Lower lobe of right lung (tissue), 2 donors: ENCODE measurements around the gene ZNF367. TPM values are rescaled to one million over a fixed set of nuclear protein-coding genes. Genes with fewer than 3 reads are reported as not detected.

Source experiments
- ATAC-seq, 2 donors: fragments of 200-7000 bp; cut with Tn5 transposase; one replicate each; pipeline ENCODE4 v1.9.1; 2020 to 2022; ENCODE audit warnings: mild to moderate bottlenecking in 2 of 2, moderate library complexity in 2 of 2
- DNase-seq: peaks from one replicate; pipeline ENCODE4 v3.0.0-alpha.2; 2020
- H3K27ac ChIP-seq: fragments of 200-600 bp; one replicate; pipeline ENCODE4 v1.8.0; 2022
- H3K27me3 ChIP-seq: fragments of 200-600 bp; one replicate; pipeline ENCODE4 v1.8.0; 2022; ENCODE audit warnings: low read depth
- H3K36me3 ChIP-seq: fragments of 200-600 bp; one replicate; pipeline ENCODE4 v1.8.0; 2022; ENCODE audit warnings: mild to moderate bottlenecking
- H3K4me1 ChIP-seq: fragments of 200-600 bp; one replicate; pipeline ENCODE4 v1.8.0; 2022
- H3K4me3 ChIP-seq: fragments of 200-600 bp; one replicate; pipeline ENCODE4 v1.8.0; 2022; ENCODE audit warnings: mild to moderate bottlenecking
- H3K9me3 ChIP-seq: fragments of 200-600 bp; one replicate; pipeline ENCODE4 v1.8.0; 2022
- CTCF ChIP-seq: fragments of 200-600 bp; IDR thresholded peaks from one replicate; pipeline ENCODE4 v1.8.0; 2022; ENCODE audit warnings: antibody characterized with exemption, mild to moderate bottlenecking
- intact Hi-C: fragments of 100-400 bp; cut with DNase I; formaldehyde crosslinking; loops from one replicate; pipeline ENCODE4 v1.11.0; 2022
- total RNA-seq: library from RNA; stranded (reverse); fragmentation: NEBNext Ultra II Directional; extraction: Animal tissue kit (Norgen Biotek cat#: 25700); gene quantifications from one replicate; pipeline ENCODE4 v1.2.1, GENCODE V29; 2021
- donor health status: DM: no; HTN: yes; CAD: no; lungs with severe emphysema.

ZNF367 gene
- total RNA-seq, 1 donor from 2014 or later, result 1.1 TPM

- no peaks in the 10 kb centered on the region for H3K9me3 ChIP-seq
- intact Hi-C loops, result no loop called here
- no peak for TF ChIP-seq CTCF
Measured at GRCh38 chr9:96386157-96386556, 32.0 kb downstream of the ZNF367 start.

GRCh38 chr9:96383165-96383942 lies 34.8 kb downstream of the ZNF367 start, which contains the start of gene SLC35D2:
TSS of gene SLC35D2 (minus strand) at chr9:96383711. CDS start at chr9:96383634, 77 bp downstream.
- Histone ChIP-seq H3K36me3 (no peaks in the 10 kb centered on the region), H3K9me3 (no peaks in the 10 kb centered on the region), H3K4me1 (peaks cover 18% of the 10 kb centered on the region), H3K4me3 (peak within 1 kb of the TSS; percentile 78), H3K27me3 (no peaks in the 10 kb centered on the region), H3K27ac (peak within 1 kb of the TSS; percentile 83)
- TF ChIP-seq CTCF, result no peak
- intact Hi-C loops, result no loop called here
- ATAC-seq (peak; percentile 95 to 97), DNase-seq (peak; percentile 73)

More at GRCh38 chr9:96386157-96386556, 32.0 kb downstream of the ZNF367 start:
- Histone ChIP-seq H3K4me1 (peaks cover 23% of the 10 kb centered on the region), H3K4me3 (no peak overlapping the region), H3K27ac (no peak overlapping the region), H3K36me3 (no peaks in the 10 kb centered on the region), H3K27me3 (no peaks in the 10 kb centered on the region)
- ATAC-seq (no peak), DNase-seq (no peak)

- Histone ChIP-seq H3K27ac (peak overlapping the region; percentile 83), H3K4me3 (peak overlapping the region; percentile 78), H3K36me3 (no peaks in the 10 kb centered on the region), H3K9me3 (no peaks in the 10 kb centered on the region), H3K27me3 (no peaks in the 10 kb centered on the region), H3K4me1 (peaks cover 18% of the 10 kb centered on the region)
- intact Hi-C loops, result no loop called here
- ATAC-seq (no peak), DNase-seq (no peak)
- no peak for TF ChIP-seq CTCF
Measured at GRCh38 chr9:96382839-96383164, 35.4 kb downstream of the ZNF367 start.

GRCh38 chr9:96382175-96382574 lies 36.0 kb downstream of the ZNF367 start:
- ATAC-seq, result no peak
- H3K27me3 ChIP-seq, result no peaks in the 10 kb centered on the region
- TF ChIP-seq CTCF, result no peak
- no peak for DNase-seq
- H3K36me3 ChIP-seq, result no peaks in the 10 kb centered on the region
- H3K9me3 ChIP-seq, result no peaks in the 10 kb centered on the region
- H3K4me1 ChIP-seq, result peaks cover 18% of the 10 kb centered on the region
- H3K27ac ChIP-seq, result no peak overlapping the region
- intact Hi-C loops, result no loop called here
- H3K4me3 ChIP-seq, result no peak overlapping the region

GRCh38 chr9:96381696-96382095 lies 36.5 kb downstream of the ZNF367 start:
- Histone ChIP-seq H3K27me3 (no peaks in the 10 kb centered on the region), H3K36me3 (no peaks in the 10 kb centered on the region), H3K4me1 (peaks cover 18% of the 10 kb centered on the region), H3K9me3 (no peaks in the 10 kb centered on the region), H3K27ac (no peak overlapping the region), H3K4me3 (no peak overlapping the region)
- no peak for TF ChIP-seq CTCF
- intact Hi-C loops, result no loop called here
- ATAC-seq, result no peak
- no peak for DNase-seq
